ENCODE data around the gene CPED1.

- TF ChIP-seq CTCF (IDR thresholded peaks at IDR 0.05) (no peak), POLR2A (IDR thresholded peaks at IDR 0.05) (no peak)
Observed at GRCh38 chr7:121192834-121193233, 204.3 kb downstream of the CPED1 start.

Data from suprapubic skin (tissue), 3 donors.